Smooth muscle cell (in vitro differentiated cells): ENCODE results near the gene KDM5A. TPM values are rescaled to one million over a fixed set of nuclear protein-coding genes. Genes with fewer than 3 reads are reported as not detected.

Experiments
- DNase-seq: peaks from one replicate; lab custom pipeline; 2025; ENCODE audit not compliant: unreplicated experiment; lab: John Stamatoyannopoulos, UW
- H2AFZ ChIP-seq: fragments of 200-600 bp; sonication (generic); 2 replicates; pipeline ENCODE4 v1.6.0; 2016; ENCODE audit warnings: antibody characterized with exemption, low read depth, mild to moderate bottlenecking
- H3F3A ChIP-seq: fragments of 200-600 bp; sonication (generic); 2 replicates; pipeline ENCODE4 v1.6.0; 2017; ENCODE audit warnings: antibody characterized with exemption, low read depth
- H3K27ac ChIP-seq: fragments of 200-600 bp; sonication (generic); 2 replicates; pipeline ENCODE4 v1.5.1; 2016; ENCODE audit warnings: low read depth, mild to moderate bottlenecking
- H3K27me3 ChIP-seq: fragments of 200-600 bp; sonication (generic); 2 replicates; pipeline ENCODE4 v1.6.1; 2016; ENCODE audit warnings: low read depth, mild to moderate bottlenecking
- H3K36me3 ChIP-seq: fragments of 200-600 bp; sonication (generic); 2 replicates; pipeline ENCODE4 v1.5.1; 2016; ENCODE audit warnings: low read depth
- H3K4me1 ChIP-seq: fragments of 200-600 bp; sonication (generic); 2 replicates; pipeline ENCODE4 v1.5.1; 2016; ENCODE audit warnings: low read depth
- H3K4me2 ChIP-seq: fragments of 200-600 bp; sonication (generic); 2 replicates; pipeline ENCODE4 v1.6.0; 2016; ENCODE audit warnings: mild to moderate bottlenecking
- H3K4me3 ChIP-seq: fragments of 200-600 bp; sonication (generic); 2 replicates; pipeline ENCODE4 v1.5.1; 2016; ENCODE audit warnings: mild to moderate bottlenecking
- H3K79me2 ChIP-seq: fragments of 200-600 bp; sonication (generic); 2 replicates; pipeline ENCODE4 v1.6.0; 2016; ENCODE audit warnings: low read depth, mild to moderate bottlenecking
- H3K9ac ChIP-seq: fragments of 200-600 bp; sonication (generic); 2 replicates; pipeline ENCODE4 v1.6.0; 2016; ENCODE audit warnings: low read depth
- H3K9me3 ChIP-seq: fragments of 200-600 bp; sonication (generic); replicated peaks from 2 replicates; pipeline ENCODE4 v1.5.1; 2016; ENCODE audit warnings: low read depth
- H4K20me1 ChIP-seq: fragments of 200-600 bp; sonication (generic); 2 replicates; pipeline ENCODE4 v1.6.0; 2016; ENCODE audit warnings: low read depth
- WGBS: methylation state at CpG from one replicate; pipeline ENCODE4 v1.1.7; 2016; ENCODE audit warnings: low lambda C conversion rate; 5-methylcytosine and 5-hydroxymethylcytosine counted together
- polyA plus RNA-seq: library from polyadenylated mRNA; unstranded; fragments of >200 nt; fragmentation: Nextera tagmentation; extraction: Ambion mirVana; gene quantifications from 2 replicates; pipeline ENCODE4 v1.2.1, GENCODE V29; 2016
- total RNA-seq: library from RNA; depleted of rRNA; stranded (reverse); fragments of >200 nt; gene quantifications from 2 replicates; pipeline ENCODE4 v1.2.3, GENCODE V29; 2014
- TF ChIP-seq, protein P1 (sequence below): fragments of 200-600 bp; sonication (generic); IDR thresholded peaks from 2 replicates; pipeline ENCODE4 v1.5.1; 2017; ENCODE audit warnings: borderline replicate concordance, mild to moderate bottlenecking, antibody characterized with exemption; ENCODE audit not compliant: insufficient read depth, poor library complexity, severe bottlenecking

KDM5A gene
- total and polyA plus RNA-seq, 2 experiments from 2014 or later, result 30.5 to 87.2 TPM

GRCh38 chr12:254039-254438 lies 135.1 kb downstream of the KDM5A start:
- Histone ChIP-seq H3F3A (no peaks in the 10 kb centered on the region), H3K4me1 (no peaks in the 10 kb centered on the region), H3K9me3 (no peaks in the 10 kb centered on the region), H3K79me2 (no peaks in the 10 kb centered on the region), H3K9ac (no peak overlapping the region), H2AFZ (no peak overlapping the region), H4K20me1 (no peaks in the 10 kb centered on the region), H3K27ac (no peak overlapping the region), H3K36me3 (no peaks in the 10 kb centered on the region), H3K27me3 (no peaks in the 10 kb centered on the region), H3K4me3 (no peak overlapping the region), H3K4me2 (no peak overlapping the region)
- no peak for DNase-seq
- WGBS, result 67% methylated on average over 10 of the region's 10 CpGs
- TF ChIP-seq, protein P1, sequence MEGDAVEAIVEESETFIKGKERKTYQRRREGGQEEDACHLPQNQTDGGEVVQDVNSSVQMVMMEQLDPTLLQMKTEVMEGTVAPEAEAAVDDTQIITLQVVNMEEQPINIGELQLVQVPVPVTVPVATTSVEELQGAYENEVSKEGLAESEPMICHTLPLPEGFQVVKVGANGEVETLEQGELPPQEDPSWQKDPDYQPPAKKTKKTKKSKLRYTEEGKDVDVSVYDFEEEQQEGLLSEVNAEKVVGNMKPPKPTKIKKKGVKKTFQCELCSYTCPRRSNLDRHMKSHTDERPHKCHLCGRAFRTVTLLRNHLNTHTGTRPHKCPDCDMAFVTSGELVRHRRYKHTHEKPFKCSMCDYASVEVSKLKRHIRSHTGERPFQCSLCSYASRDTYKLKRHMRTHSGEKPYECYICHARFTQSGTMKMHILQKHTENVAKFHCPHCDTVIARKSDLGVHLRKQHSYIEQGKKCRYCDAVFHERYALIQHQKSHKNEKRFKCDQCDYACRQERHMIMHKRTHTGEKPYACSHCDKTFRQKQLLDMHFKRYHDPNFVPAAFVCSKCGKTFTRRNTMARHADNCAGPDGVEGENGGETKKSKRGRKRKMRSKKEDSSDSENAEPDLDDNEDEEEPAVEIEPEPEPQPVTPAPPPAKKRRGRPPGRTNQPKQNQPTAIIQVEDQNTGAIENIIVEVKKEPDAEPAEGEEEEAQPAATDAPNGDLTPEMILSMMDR, result no peak

- H3F3A ChIP-seq, result no peaks in the 10 kb centered on the region
- H2AFZ ChIP-seq, result no peak overlapping the region
- H4K20me1 ChIP-seq, result no peaks in the 10 kb centered on the region
- H3K79me2 ChIP-seq, result no peaks in the 10 kb centered on the region
- H3K4me3 ChIP-seq, result no peak overlapping the region
- H3K9ac ChIP-seq, result no peak overlapping the region
- H3K4me1 ChIP-seq, result no peaks in the 10 kb centered on the region
- H3K27me3 ChIP-seq, result no peaks in the 10 kb centered on the region
- WGBS, result 90% methylated on average over 12 of the region's 12 CpGs
- no peak for DNase-seq
- no peak overlapping the region for H3K27ac ChIP-seq
- no peak overlapping the region for H3K4me2 ChIP-seq
- no peaks in the 10 kb centered on the region for H3K9me3 ChIP-seq
- H3K36me3 ChIP-seq, result no peaks in the 10 kb centered on the region
- TF ChIP-seq, protein P1, result no peak
These were observed 135.8 kb downstream of the KDM5A start for GRCh38 chr12:253116-253831.

- Histone ChIP-seq H3F3A (no peaks in the 10 kb centered on the region), H3K27ac (no peak overlapping the region), H3K9me3 (no peaks in the 10 kb centered on the region), H3K4me3 (no peak overlapping the region), H3K4me2 (no peak overlapping the region), H3K27me3 (no peaks in the 10 kb centered on the region), H3K36me3 (no peaks in the 10 kb centered on the region), H3K4me1 (no peaks in the 10 kb centered on the region), H2AFZ (no peak overlapping the region), H4K20me1 (no peaks in the 10 kb centered on the region), H3K79me2 (no peaks in the 10 kb centered on the region), H3K9ac (no peak overlapping the region)
- TF ChIP-seq, protein P1, result no peak
- WGBS, result 69% methylated on average over 5 of the region's 5 CpGs
- no peak for DNase-seq
These were observed 136.5 kb downstream of the KDM5A start for GRCh38 chr12:252636-253035.

- Histone ChIP-seq H4K20me1 (no peaks in the 10 kb centered on the region), H3K4me1 (no peaks in the 10 kb centered on the region), H3K79me2 (no peaks in the 10 kb centered on the region), H2AFZ (no peak overlapping the region), H3K36me3 (no peaks in the 10 kb centered on the region), H3K9ac (no peak overlapping the region), H3K4me3 (no peak overlapping the region), H3F3A (no peaks in the 10 kb centered on the region), H3K27me3 (no peaks in the 10 kb centered on the region), H3K9me3 (peaks cover 5% of the 10 kb centered on the region), H3K4me2 (no peak overlapping the region), H3K27ac (no peak overlapping the region)
- TF ChIP-seq, protein P1, result no peak
- 90% methylated on average over 3 of the region's 3 CpGs for WGBS
- DNase-seq, result no peak
These were observed 141.8 kb downstream of the KDM5A start for GRCh38 chr12:247271-247670.
